Medulla oblongata (tissue), 1 donor: ENCODE data around the gene NPAS3.

Experiments used
- DNase-seq: peaks from one replicate; pipeline ENCODE4 v3.0.0-alpha.2; 2015; ENCODE audit errors: extremely low spot score

The NPAS3 gene

DNA sequence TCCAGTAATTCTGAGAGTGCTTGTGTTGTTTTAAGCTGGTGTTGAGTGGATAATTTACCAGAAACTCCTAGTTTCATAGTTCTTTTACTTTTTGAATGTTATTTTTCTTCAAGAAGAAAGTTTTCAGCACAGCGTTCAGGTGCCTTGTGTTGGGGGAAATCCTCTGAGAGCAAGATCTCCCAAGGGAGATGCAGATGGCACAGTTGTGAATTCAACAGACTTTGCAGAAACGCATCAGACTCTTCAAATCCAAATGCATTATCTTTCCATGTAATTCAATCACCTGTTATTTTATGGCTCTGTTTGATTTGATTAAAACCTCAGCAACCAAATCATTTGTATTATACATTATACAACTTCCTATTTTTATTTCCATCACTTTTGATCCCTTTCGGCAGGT is 572.3 kb downstream of the NPAS3 start:
- no peak for DNase-seq

DNA sequence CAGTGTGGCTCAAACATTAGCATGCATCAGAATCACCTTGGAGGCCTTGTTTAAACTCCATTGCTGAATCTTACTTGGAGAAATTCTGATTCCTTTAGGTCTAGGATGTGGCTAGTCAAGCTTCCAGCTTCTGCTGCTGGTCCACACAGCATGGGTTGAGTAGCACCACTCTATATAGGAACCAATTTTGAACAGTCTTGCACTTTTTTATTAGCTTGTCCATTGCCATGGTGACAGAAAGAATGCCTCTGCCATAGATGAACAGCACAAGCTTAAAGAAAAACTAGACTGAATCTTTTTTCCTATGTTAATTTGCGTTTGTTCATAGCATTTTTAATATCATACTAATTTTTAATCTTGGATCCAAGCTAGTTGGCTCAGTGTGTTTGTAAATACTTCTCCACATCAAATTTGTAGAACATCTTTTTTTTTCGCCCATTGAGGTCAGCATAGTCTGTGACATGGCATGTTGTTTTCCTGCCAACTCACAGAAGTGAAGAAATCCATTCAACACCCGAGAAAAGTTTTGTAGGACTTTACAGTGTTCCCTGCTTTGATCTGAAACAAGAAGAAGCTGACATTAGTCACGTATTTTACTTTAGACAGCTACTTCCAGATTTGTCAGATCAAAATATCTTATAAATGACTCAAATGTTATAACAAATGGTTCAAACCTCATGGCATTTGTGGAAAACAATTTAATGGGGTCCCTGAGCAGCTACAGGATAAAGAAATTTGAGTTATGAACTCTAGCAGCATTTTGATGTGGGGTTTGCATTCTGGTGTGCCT is 573.4 kb downstream of the NPAS3 start:
- peak; percentile 34 for DNase-seq

DNA sequence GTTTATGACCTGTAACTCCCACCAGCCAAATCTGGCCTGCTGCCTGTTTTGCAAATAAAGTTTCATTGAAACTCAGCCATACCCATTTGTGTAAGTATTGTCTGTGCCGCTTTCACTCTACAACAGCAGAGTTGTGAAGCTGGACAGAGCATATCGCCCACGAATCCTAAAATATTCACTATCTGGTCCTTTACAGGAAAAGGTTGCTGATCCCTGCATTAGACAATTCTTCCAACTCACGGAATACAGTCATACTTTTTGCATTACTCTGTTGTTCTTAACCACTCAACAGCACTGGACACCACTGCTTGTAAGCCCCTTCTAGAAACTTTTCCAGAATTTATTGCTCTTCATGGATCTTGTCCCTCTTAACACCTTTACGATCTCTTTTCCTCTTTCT is 576.8 kb downstream of the NPAS3 start:
- DNase-seq, result no peak

GRCh38 chr14:33515899-33516298 is 577.2 kb downstream of the NPAS3 start:
- no peak for DNase-seq

DNA sequence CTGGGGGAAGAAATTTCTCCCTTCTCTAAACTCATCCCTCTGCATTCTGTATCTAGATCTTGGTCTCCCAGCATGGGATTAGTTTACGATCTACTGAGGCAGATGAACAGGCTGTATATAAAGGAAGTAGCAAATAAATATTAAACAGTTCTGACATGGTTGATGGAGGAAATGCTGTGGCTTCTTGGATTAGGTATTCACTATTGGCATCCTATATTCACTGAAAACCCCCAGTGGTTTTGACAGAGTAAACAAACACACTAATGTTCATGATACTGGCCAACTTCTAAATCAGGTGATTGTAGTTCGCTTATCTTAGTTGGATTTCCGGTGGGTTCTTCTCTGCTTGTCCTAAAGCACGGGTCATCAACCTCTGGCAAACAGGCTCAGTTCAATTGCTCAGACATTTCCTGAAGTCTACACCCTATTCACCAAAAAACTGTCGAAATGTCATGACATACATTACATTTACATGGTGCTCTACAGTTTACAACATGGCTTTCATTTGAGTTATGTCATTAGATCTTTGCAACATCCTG is 578.3 kb downstream of the NPAS3 start:
- no peak for DNase-seq

GRCh38 chr14:33521192-33521591 is 582.5 kb downstream of the NPAS3 start:
- no peak for DNase-seq

- no peak for DNase-seq
Measured at GRCh38 chr14:33524244-33524643, 585.6 kb downstream of the NPAS3 start.

DNA sequence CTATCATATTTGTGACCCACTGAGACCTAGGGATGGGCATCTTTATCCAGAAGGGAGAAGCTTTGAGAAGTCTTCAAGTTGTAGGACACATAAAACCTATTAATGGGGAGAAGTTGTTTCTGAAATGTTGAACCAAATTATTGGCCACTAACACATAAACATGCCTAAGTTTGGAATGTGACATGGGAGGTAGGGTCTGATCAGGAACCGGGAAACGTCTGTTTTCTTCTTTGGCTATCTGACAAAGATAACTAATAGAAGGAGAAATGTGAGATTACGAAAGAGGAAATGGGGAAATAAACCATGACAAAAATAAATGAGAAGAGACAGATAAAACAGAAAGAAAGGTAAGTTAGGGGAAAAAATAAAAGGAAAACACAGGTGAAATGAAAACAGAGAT is 586.9 kb downstream of the NPAS3 start:
- no peak for DNase-seq

DNA sequence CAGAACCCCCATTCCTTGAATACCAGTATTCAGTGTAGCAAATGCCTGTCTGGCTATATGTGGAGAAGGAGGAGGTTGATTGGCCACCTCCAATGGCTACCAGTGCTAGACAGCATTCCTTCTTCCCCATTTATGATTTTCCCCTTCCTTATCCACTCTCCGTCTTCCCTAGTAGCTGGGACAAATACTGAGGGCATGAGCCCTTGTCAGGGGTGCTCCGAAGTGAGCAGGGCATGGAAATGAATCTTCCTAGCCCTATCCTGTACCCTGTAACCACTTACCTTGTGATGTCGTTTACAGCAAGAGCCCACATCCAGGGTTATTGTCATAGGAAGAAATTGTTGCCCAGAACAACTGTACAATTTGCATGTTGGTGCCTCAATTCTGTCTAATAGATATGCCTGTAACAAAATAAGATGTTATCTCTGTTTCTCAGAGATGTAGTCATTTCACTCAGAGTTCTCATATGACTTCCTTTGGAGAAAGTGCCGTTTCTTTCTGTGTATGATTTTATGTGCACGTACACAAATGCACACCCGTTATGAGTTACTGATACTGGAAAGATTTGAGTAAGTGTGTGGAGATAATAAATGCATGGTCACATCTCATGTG is 588.5 kb downstream of the NPAS3 start:
- no peak for DNase-seq

GRCh38 chr14:33528655-33529054 is 590.0 kb downstream of the NPAS3 start:
- DNase-seq, result no peak

GRCh38 chr14:33529787-33530757 is 591.4 kb downstream of the NPAS3 start:
- no peak for DNase-seq

- no peak for DNase-seq
Measured at GRCh38 chr14:33532553-33532952, 593.9 kb downstream of the NPAS3 start.

DNA sequence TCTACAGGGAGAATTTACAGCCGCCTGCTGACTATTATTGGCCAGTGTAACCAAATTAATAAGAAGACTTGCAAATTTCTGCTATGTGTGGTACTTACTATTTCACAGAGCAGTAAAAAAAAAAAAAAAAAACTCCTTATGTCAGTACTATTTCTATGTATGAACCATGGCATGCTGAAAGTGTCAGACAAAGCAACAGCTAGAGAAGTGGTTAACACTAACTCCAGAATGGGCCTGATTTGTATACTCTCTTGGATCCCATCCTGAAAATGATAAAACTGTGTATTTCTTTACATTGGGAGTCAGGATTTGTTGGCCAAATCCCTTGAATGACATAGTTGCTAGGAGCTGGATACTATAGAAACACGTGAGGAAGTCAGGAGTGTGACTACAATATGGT is 595.4 kb downstream of the NPAS3 start:
- no peak for DNase-seq

DNA sequence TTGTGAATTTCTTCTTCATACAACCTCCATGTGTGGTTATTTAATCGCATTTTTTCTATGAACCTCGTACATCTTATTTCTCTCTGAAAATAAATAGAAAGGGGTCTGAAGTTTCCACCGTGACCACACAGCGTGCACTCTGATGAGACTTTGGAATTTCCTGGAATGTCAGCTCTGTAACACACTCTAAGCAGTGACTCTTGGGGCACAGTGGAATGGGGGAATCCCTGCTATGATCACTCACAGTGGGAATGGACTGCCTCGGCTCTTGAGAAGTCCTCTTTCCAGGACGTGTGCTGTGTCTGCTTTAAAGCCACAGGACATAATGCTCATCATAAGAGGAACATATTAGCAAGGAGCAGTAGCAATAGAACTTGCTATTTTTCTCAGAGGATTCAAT is 596.0 kb downstream of the NPAS3 start:
- no peak for DNase-seq

- no peak for DNase-seq
Measured at GRCh38 chr14:33539918-33540357, 601.3 kb downstream of the NPAS3 start.

DNA sequence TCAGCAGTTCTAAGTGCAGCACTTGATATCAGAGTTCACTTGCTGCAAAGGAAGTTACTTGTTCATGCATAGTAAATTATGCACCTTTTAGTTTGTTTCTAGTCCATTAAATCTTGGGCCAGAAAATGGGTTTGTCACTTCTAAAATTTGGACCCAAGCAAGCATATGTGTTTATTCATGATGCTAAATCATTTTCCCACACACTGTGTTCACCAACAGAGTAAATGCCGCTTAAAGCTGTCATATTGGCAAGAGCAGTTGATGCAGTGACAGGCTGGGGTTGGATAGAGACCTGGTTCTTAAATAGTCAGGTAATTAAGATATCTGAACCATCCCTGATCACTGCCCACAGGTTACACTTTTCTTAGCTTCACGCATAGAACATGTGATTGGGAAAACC is 602.5 kb downstream of the NPAS3 start:
- no peak for DNase-seq

GRCh38 chr14:33542338-33543287 is 603.9 kb downstream of the NPAS3 start:
- no peak for DNase-seq

DNA sequence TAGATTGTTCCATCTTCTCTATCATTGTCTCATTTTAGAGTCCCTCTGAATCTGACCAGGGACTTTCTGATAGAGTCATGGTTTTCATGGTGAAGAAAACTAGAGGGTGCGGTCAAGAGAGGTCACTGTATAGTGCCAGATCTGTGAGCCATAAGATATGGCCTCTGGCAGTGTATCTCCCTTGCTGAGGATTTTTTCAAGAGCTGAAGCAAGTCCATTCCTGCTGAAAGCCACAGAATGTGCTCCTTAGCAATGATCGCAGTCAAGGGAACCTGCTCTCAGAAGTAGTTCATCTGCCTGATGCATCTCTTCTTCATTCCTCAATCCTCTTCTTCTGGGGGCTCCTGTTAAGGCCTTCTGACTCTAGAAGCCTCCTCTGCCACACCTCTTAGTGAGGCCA is 607.0 kb downstream of the NPAS3 start:
- DNase-seq, result no peak

DNA sequence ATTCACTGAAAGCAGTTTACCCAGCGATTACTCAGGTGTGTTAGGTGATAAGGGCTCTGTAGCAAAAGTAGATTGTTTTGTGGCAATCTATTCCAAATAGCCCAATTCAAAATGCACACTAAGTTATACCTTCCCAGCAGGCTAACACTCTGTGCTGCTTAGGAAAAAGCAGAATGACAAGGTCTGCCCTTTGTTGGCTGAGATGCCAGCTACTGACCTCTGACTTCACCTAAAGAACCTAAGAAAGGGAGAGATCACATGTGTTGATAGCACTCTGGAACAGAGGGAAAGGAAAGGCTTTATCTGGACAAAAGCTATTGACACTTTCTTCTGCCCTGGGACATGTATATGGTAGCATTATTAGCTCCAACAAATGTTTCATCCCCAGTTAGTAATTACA is 609.9 kb downstream of the NPAS3 start:
- DNase-seq, result no peak

DNA sequence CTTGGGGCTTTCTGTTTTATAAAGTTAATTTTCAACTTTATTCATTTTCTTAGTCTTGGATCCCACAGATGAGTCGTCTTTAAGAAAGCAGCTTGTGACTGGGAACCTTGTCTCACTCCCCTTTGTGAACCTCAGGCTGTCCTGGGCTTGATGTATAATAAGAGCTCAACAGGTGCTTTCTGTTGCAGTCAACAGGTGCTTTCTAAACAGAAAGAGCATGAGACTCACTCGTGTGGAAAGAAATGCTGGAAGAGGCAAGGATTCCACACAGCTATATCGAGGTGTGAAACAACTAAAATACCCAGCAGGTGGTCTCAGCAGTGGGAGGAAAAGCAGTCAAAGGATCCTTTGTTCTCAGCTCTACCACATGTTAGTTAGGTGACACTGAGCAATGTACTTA is 613.3 kb downstream of the NPAS3 start:
- no peak for DNase-seq

GRCh38 chr14:33553706-33554278 is 615.1 kb downstream of the NPAS3 start:
- DNase-seq, result no peak
